Endodermal cell (in vitro differentiated cells): Measurements from ENCODE around the gene EIF3L. TPM values are rescaled to one million over a fixed set of nuclear protein-coding genes. Genes with fewer than 3 reads are reported as not detected.
A peak's percentile ranks its signal among the peaks of the same experiment; 100 is the strongest.

Experiments
- DNase-seq: peaks from one replicate; pipeline ENCODE4 v3.0.0-alpha.2; 2017
- H3K27ac ChIP-seq: 2 replicates; pipeline ENCODE4 v1.5.1; 2013; ENCODE audit warnings: mild to moderate bottlenecking, low read depth, low read length, moderate library complexity
- H3K27me3 ChIP-seq: 2 replicates; pipeline ENCODE4 v1.6.1; 2013; ENCODE audit warnings: mild to moderate bottlenecking, low read length, moderate library complexity; ENCODE audit not compliant: insufficient read depth, control insufficient read depth, poor library complexity, severe bottlenecking
- H3K36me3 ChIP-seq: 2 replicates; pipeline ENCODE4 v1.7.0; 2013; ENCODE audit warnings: mild to moderate bottlenecking, low read length, moderate library complexity; ENCODE audit not compliant: control insufficient read depth, insufficient read depth
- H3K4me1 ChIP-seq: one replicate; pipeline ENCODE4 v1.7.0; 2013; ENCODE audit warnings: low read length; ENCODE audit not compliant: control insufficient read depth, insufficient read depth
- H3K4me3 ChIP-seq: 2 replicates; pipeline ENCODE4 v1.5.1; 2013; ENCODE audit warnings: mild to moderate bottlenecking, low read length, moderate library complexity
- H3K9ac ChIP-seq: 2 replicates; pipeline ENCODE4 v1.6.1; 2013; ENCODE audit warnings: mild to moderate bottlenecking, low read length, moderate library complexity; ENCODE audit not compliant: poor library complexity, severe bottlenecking; ENCODE audit errors: extremely low read depth
- H3K9me3 ChIP-seq: 2 replicates; pipeline ENCODE4 v1.6.1; 2013; ENCODE audit warnings: mild to moderate bottlenecking, low read length, moderate library complexity; ENCODE audit not compliant: control insufficient read depth
- H3K27ac Mint-ChIP-seq: 2 replicates; pipeline ENCODE4 v1.8.0; 2020; ENCODE audit warnings: mixed read lengths
- H3K27me3 Mint-ChIP-seq: 2 replicates; pipeline ENCODE4 v1.8.0; 2021; ENCODE audit warnings: mild to moderate bottlenecking, mixed read lengths; ENCODE audit not compliant: insufficient read depth
- H3K36me3 Mint-ChIP-seq: 2 replicates; pipeline ENCODE4 v1.8.0; 2020; ENCODE audit warnings: low read depth, mixed read lengths
- H3K4me1 Mint-ChIP-seq: 2 replicates; pipeline ENCODE4 v1.8.0; 2020; ENCODE audit warnings: mixed read lengths
- H3K4me3 Mint-ChIP-seq: 2 replicates; pipeline ENCODE4 v1.8.0; 2020; ENCODE audit warnings: mild to moderate bottlenecking, moderate library complexity, mixed read lengths
- H3K9me3 Mint-ChIP-seq: 2 replicates; pipeline ENCODE4 v1.8.0; 2020; ENCODE audit warnings: mild to moderate bottlenecking, mixed read lengths
- CTCF ChIP-seq: fragments of 200-600 bp; sonication (generic); conservative IDR thresholded peaks from 2 replicates; pipeline ENCODE4 v1.5.0; 2021; ENCODE audit warnings: antibody characterized with exemption, mild to moderate bottlenecking
- WGBS, 2 experiments: methylation state at CpG; one replicate each; pipeline versions ENCODE4 v1.1.5 to v1.1.7; 2013; ENCODE audit warnings: missing lambda C conversion rate in 2 of 2, mixed read lengths in 1 of 2; ENCODE audit not compliant: insufficient coverage in 1 of 2, insufficient read length in 1 of 2; 5-methylcytosine and 5-hydroxymethylcytosine counted together
- total RNA-seq, 2 donors: library from RNA; stranded (reverse); fragmentation: NEBNext Ultra II Directional in 1 of 2; extraction: Animal tissue kit (Norgen Biotek cat#: 25700) in 1 of 2; gene quantifications; 2 replicates in 1 of 2; 3 replicates in 1 of 2; pipeline ENCODE4 v1.2.1, GENCODE V29; 2021

The EIF3L gene
- total RNA-seq, 2 donors from 2014 or later, result 469 to 541 TPM

GRCh38 chr22:37802310-37803194, 46.7 kb upstream of the EIF3L start:
- DNase-seq, result peak; percentile 90
- H3K4me3 ChIP-seq, result peak overlapping the region; percentile 88
- no peaks in the 10 kb centered on the region for H3K9me3 ChIP-seq
- Mint-ChIP-seq H3K4me3 (peak overlapping the region; percentile 68), H3K36me3 (no peaks in the 10 kb centered on the region), H3K27ac (peak overlapping the region; percentile 94), H3K27me3 (peaks cover 30% of the 10 kb centered on the region), H3K9me3 (no peaks in the 10 kb centered on the region), H3K4me1 (peaks cover 26% of the 10 kb centered on the region)
- peaks cover 3% of the 10 kb centered on the region for H3K4me1 ChIP-seq
- peak; percentile 55 for TF ChIP-seq CTCF
- 0% methylated on average over 18 to 63 of the region's 63 CpGs for WGBS, 2 experiments
- peak overlapping the region; percentile 59 for H3K9ac ChIP-seq
- H3K27me3 ChIP-seq, result no peaks in the 10 kb centered on the region
- H3K36me3 ChIP-seq, result no peaks in the 10 kb centered on the region
- H3K27ac ChIP-seq, result no peak overlapping the region

- Mint-ChIP-seq H3K4me1 (peaks cover 27% of the 10 kb centered on the region), H3K27ac (peak overlapping the region; percentile 94), H3K36me3 (no peaks in the 10 kb centered on the region), H3K9me3 (no peaks in the 10 kb centered on the region), H3K4me3 (peak overlapping the region; percentile 68), H3K27me3 (peaks cover 27% of the 10 kb centered on the region)
- H3K9me3 ChIP-seq, result no peaks in the 10 kb centered on the region
- no peak for TF ChIP-seq CTCF
- peak; percentile 78 for DNase-seq
- H3K4me3 ChIP-seq, result peak overlapping the region; percentile 88
- H3K36me3 ChIP-seq, result no peaks in the 10 kb centered on the region
- no peaks in the 10 kb centered on the region for H3K27me3 ChIP-seq
- H3K9ac ChIP-seq, result peak overlapping the region; percentile 59
- WGBS, 2 experiments, result 2 to 3% methylated on average over 6 to 16 of the region's 16 CpGs
- H3K4me1 ChIP-seq, result peaks cover 3% of the 10 kb centered on the region
- H3K27ac ChIP-seq, result peak overlapping the region; percentile 88
Measured at GRCh38 chr22:37803195-37803638, 46.0 kb upstream of the EIF3L start.

GRCh38 chr22:37803639-37804351, 45.4 kb upstream of the EIF3L start:
- Mint-ChIP-seq H3K4me3 (peak overlapping the region; percentile 68), H3K27me3 (peaks cover 28% of the 10 kb centered on the region), H3K4me1 (peaks cover 29% of the 10 kb centered on the region), H3K27ac (peak overlapping the region; percentile 94), H3K36me3 (no peaks in the 10 kb centered on the region), H3K9me3 (no peaks in the 10 kb centered on the region)
- peaks cover 3% of the 10 kb centered on the region for H3K4me1 ChIP-seq
- TF ChIP-seq CTCF, result no peak
- H3K27me3 ChIP-seq, result no peaks in the 10 kb centered on the region
- H3K27ac ChIP-seq, result peak overlapping the region; percentile 88
- H3K9me3 ChIP-seq, result no peaks in the 10 kb centered on the region
- peak; percentile 67 for DNase-seq
- WGBS, 2 experiments, result 18 to 20% methylated on average over 11 to 34 of the region's 34 CpGs
- H3K9ac ChIP-seq, result peak overlapping the region; percentile 47
- H3K4me3 ChIP-seq, result peak overlapping the region; percentile 88
- no peaks in the 10 kb centered on the region for H3K36me3 ChIP-seq
